Measurements from ENCODE around the gene CCNJ. TPM values are rescaled to one million over a fixed set of nuclear protein-coding genes. Genes with fewer than 3 reads are reported as not detected.
A peak's percentile ranks its signal among the peaks of the same experiment; 100 is the strongest.

CCNJ gene
- total and polyA plus RNA-seq, 2 of the 13 experiments (the other 11 are each of a cell fraction or from before 2014, with no cell fraction given), result 14.1 to 21.5 TPM

DNA sequence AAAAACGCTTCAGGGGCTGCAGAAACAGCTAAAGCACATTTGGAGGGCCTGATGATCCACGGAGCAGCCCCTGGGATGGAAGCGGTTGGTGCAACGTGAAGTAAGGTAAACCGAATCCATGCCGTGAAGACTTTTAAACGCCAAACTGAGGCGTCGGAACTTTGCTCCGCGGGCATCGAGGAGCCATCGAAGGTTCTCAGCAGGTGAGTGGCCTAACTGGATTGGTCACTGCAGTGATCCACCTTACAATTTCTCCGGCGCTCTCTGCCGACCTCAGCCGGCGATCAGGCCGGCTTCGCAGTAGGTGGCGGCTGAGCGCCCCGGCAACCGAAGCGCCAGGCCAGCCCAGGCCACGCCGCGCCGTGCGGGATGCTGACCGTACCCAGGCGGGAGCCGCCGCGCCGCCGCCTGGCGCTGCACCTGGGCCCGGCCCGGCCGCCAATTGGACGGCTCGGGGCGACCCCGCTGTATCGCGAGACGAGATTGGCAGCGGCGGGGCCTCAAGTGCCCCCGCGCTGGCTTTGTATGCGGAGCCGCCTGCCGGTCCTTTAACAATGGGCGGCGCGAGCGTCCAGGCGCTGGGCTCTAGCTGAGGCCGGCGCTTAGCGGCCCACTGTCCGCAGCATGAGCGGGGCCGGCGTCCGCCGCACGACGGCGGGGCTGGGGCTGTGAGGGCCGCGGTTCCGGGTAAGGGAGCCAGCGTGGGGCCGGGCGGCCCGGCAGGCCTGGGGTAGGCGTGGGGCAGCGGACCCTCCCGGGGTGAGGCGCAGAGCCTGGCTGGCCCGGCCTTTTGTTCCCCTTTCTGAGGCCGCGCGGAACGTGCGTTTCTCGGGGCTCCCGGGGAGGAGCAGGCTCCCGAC, at the start of gene CCNJ (continued):
- TF ChIP-seq, protein P1, sequence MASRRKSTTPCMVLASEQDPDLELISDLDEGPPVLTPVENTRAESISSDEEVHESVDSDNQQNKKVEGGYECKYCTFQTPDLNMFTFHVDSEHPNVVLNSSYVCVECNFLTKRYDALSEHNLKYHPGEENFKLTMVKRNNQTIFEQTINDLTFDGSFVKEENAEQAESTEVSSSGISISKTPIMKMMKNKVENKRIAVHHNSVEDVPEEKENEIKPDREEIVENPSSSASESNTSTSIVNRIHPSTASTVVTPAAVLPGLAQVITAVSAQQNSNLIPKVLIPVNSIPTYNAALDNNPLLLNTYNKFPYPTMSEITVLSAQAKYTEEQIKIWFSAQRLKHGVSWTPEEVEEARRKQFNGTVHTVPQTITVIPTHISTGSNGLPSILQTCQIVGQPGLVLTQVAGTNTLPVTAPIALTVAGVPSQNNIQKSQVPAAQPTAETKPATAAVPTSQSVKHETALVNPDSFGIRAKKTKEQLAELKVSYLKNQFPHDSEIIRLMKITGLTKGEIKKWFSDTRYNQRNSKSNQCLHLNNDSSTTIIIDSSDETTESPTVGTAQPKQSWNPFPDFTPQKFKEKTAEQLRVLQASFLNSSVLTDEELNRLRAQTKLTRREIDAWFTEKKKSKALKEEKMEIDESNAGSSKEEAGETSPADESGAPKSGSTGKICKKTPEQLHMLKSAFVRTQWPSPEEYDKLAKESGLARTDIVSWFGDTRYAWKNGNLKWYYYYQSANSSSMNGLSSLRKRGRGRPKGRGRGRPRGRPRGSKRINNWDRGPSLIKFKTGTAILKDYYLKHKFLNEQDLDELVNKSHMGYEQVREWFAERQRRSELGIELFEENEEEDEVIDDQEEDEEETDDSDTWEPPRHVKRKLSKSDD (CRISPR knock-in tag; IDR thresholded peaks at IDR 0.05; ENCODE audit: low read depth), result no peak; the same call in 1 of the 2 replicates
- TF ChIP-seq ATRX (CRISPR knock-in tag; IDR thresholded peaks at IDR 0.05; ENCODE audit: borderline replicate concordance) (no peak), SRSF9 (IDR thresholded peaks at IDR 0.05; ENCODE audit: borderline replicate concordance, insufficient read depth, low read depth, low read length, poor library complexity, severe bottlenecking) (no peak), ZNF776 (CRISPR knock-in tag; IDR thresholded peaks at IDR 0.05) (peak; percentile 92; the same call in 1 of the 2 replicates), ZNF24 (IDR thresholded peaks at IDR 0.05) (0 out of 2 replicates have a peak, but pooled peaks have one; percentile 14), ZNF746 (CRISPR knock-in tag; IDR thresholded peaks at IDR 0.05) (peak; percentile 62; the same call in 1 of the 2 replicates), DR1 (CRISPR knock-in tag; IDR thresholded peaks at IDR 0.05) (peak; percentile 88), SATB2 (CRISPR knock-in tag; IDR thresholded peaks at IDR 0.05) (no peak; the same call in 1 of the 2 replicates), ZNF530 (CRISPR knock-in tag; IDR thresholded peaks at IDR 0.05; ENCODE audit: low read depth) (no peak), SCMH1 (CRISPR knock-in tag; IDR thresholded peaks at IDR 0.05; ENCODE audit: borderline replicate concordance) (no peak), KLF15 (CRISPR knock-in tag; IDR thresholded peaks at IDR 0.05; ENCODE audit: borderline replicate concordance) (no peak; the same call in 1 of the 2 replicates), STAG1 (CRISPR knock-in tag; IDR thresholded peaks at IDR 0.05) (no peak)
- TF ChIP-seq, protein P2, sequence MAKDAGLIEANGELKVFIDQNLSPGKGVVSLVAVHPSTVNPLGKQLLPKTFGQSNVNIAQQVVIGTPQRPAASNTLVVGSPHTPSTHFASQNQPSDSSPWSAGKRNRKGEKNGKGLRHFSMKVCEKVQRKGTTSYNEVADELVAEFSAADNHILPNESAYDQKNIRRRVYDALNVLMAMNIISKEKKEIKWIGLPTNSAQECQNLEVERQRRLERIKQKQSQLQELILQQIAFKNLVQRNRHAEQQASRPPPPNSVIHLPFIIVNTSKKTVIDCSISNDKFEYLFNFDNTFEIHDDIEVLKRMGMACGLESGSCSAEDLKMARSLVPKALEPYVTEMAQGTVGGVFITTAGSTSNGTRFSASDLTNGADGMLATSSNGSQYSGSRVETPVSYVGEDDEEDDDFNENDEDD (CRISPR knock-in tag; IDR thresholded peaks at IDR 0.05; ENCODE audit: borderline replicate concordance), result peak; percentile 94
- TF ChIP-seq, protein P3, sequence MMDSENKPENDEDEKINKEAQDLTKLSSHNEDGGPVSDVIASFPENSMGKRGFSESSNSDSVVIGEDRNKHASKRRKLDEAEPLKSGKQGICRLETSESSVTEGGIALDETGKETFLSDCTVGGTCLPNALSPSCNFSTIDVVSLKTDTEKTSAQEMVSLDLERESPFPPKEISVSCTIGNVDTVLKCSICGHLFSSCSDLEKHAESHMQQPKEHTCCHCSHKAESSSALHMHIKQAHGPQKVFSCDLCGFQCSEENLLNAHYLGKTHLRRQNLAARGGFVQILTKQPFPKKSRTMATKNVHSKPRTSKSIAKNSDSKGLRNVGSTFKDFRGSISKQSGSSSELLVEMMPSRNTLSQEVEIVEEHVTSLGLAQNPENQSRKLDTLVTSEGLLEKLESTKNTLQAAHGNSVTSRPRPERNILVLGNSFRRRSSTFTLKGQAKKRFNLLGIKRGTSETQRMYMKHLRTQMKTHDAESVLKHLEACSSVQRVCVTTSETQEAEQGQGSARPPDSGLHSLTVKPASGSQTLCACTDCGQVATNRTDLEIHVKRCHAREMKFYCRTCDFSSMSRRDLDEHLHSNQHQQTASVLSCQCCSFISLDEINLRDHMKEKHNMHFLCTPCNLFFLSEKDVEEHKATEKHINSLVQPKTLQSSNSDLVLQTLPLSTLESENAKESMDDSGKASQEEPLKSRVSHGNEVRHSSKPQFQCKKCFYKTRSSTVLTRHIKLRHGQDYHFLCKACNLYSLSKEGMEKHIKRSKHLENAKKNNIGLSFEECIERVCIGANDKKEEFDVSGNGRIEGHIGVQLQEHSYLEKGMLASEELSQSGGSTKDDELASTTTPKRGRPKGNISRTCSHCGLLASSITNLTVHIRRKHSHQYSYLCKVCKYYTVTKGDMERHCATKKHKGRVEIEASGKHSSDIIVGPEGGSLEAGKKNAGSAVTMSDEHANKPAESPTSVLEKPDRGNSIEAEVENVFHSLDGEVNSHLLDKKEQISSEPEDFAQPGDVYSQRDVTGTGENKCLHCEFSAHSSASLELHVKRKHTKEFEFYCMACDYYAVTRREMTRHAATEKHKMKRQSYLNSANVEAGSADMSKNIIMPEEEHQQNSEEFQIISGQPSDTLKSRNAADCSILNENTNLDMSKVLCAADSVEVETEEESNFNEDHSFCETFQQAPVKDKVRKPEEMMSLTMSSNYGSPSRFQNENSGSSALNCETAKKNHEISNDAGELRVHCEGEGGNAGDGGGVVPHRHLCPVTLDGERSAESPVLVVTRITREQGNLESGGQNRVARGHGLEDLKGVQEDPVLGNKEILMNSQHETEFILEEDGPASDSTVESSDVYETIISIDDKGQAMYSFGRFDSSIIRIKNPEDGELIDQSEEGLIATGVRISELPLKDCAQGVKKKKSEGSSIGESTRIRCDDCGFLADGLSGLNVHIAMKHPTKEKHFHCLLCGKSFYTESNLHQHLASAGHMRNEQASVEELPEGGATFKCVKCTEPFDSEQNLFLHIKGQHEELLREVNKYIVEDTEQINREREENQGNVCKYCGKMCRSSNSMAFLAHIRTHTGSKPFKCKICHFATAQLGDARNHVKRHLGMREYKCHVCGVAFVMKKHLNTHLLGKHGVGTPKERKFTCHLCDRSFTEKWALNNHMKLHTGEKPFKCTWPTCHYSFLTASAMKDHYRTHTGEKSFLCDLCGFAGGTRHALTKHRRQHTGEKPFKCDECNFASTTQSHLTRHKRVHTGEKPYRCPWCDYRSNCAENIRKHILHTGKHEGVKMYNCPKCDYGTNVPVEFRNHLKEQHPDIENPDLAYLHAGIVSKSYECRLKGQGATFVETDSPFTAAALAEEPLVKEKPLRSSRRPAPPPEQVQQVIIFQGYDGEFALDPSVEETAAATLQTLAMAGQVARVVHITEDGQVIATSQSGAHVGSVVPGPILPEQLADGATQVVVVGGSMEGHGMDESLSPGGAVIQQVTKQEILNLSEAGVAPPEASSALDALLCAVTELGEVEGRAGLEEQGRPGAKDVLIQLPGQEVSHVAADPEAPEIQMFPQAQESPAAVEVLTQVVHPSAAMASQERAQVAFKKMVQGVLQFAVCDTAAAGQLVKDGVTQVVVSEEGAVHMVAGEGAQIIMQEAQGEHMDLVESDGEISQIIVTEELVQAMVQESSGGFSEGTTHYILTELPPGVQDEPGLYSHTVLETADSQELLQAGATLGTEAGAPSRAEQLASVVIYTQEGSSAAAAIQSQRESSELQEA (CRISPR knock-in tag; IDR thresholded peaks at IDR 0.05; ENCODE audit: not compliant biosample characterization), result no peak

All from HepG2 (cell line).